D721Med (cell line): ENCODE data around the gene ZNF598.
A peak's percentile ranks its signal among the peaks of the same experiment; 100 is the strongest.
"Not testable (repeated sequence)": the region's sequence is repeated elsewhere in the genome, so short reads cannot be mapped to it uniquely, and the experiment has no call there.

ENCODE experiments used
- DNase-seq: peaks from one replicate; pipeline ENCODE4 v3.0.0; 2011; ENCODE audit warnings: low spot score; ENCODE audit not compliant: insufficient read length
- FAIRE-seq: peaks from 2 replicates; lab custom pipeline; 2011; peaks lifted over from hg19 to GRCh38; lab: Jason Lieb, UNC
- TF ChIP-seq, protein P1 (sequence below): IDR thresholded peaks from 2 replicates; pipeline ENCODE4 v1.5.1; 2012; ENCODE audit warnings: mild to moderate bottlenecking, control low read depth; ENCODE audit not compliant: insufficient read depth; ENCODE audit errors: missing control alignments

Gene ZNF598

DNA sequence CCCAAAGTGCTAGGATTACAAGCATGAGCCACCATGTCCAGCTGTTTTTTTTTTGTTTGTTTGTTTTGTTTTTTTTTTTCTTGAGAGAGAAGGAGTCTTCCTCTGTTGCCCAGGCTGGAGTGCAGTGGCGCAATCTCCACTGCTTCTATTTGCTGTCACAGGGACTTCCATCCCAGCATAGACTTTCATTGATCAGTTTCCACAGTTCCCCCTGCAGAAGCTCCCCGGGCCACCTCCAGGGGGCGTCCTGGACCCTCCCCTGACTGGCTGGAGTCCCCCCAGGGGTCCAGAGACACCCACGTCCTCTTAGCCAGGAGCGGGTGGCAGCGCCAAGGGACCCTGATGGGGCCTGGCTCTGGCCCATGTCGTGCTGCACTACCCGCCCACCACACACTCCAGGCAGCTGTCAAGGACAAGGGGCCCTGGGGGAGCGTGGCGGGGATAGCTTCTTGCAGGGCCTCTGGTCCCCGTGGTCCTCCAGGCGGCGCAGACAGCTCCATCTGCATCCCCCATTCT lies 6.8 kb upstream of the ZNF598 start:
- TF ChIP-seq, protein P1, sequence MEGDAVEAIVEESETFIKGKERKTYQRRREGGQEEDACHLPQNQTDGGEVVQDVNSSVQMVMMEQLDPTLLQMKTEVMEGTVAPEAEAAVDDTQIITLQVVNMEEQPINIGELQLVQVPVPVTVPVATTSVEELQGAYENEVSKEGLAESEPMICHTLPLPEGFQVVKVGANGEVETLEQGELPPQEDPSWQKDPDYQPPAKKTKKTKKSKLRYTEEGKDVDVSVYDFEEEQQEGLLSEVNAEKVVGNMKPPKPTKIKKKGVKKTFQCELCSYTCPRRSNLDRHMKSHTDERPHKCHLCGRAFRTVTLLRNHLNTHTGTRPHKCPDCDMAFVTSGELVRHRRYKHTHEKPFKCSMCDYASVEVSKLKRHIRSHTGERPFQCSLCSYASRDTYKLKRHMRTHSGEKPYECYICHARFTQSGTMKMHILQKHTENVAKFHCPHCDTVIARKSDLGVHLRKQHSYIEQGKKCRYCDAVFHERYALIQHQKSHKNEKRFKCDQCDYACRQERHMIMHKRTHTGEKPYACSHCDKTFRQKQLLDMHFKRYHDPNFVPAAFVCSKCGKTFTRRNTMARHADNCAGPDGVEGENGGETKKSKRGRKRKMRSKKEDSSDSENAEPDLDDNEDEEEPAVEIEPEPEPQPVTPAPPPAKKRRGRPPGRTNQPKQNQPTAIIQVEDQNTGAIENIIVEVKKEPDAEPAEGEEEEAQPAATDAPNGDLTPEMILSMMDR, result peak; percentile 23

DNA sequence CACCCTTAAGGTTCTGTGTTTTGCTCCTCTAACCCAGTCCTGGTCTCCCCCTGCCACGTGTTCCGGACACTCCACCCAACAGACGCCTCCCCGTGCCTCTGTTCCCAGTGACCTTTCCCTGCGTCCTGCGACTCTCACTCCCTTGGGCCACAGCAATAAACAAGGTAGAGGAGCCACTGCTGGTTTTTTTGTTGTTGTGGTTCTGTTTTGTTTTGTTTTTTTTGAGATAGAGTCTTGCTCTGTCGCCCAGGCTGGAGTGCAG lies 6.3 kb upstream of the ZNF598 start:
- FAIRE-seq, result no peak
- TF ChIP-seq, protein P1, result no peak
- no peak for DNase-seq

More for the DNA sequence above, 6.8 kb upstream of the ZNF598 start:
- FAIRE-seq, result no peak
- DNase-seq, result no peak

DNA sequence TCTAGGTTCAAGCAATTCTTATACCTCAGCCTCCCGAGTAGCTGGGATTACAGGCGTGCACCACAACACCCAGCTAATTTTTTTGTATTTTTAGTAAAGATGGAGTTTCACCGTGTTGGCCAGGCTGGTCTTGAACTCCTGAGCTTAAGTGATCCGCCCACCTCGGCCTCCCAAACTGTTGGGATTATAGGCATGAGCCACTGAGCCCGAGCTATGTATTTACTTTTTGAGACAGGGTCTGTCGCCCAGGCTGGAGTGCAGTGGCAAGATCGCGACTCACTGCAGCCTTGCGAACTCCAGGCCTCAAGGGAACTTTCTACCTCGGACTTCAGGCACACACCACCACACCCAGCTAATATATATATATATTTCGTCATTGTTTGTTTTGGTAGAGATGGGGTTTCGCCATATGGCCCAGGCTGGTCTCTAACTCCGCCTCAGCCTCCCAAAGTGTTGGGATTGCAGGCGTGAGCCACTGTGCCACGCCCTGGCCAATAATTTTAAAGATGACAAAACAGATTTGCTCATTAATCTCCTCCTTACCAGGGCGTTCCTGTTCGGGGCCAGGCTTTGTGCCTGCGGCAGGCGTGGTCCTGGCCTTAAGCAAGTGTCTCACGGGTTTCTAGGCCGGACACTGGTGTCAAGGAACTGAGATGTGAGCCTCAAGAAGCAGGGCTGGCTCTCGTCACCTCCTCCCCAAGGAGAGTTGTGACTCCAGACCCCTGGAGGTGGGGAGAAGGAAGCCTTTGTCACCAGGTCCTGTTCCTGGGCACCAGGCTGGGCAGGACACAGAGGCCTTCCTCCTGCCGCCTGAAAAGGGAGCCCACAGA lies 5.7 kb upstream of the ZNF598 start:
- DNase-seq (no peak), FAIRE-seq (no peak)
- TF ChIP-seq, protein P1, result no peak

DNA sequence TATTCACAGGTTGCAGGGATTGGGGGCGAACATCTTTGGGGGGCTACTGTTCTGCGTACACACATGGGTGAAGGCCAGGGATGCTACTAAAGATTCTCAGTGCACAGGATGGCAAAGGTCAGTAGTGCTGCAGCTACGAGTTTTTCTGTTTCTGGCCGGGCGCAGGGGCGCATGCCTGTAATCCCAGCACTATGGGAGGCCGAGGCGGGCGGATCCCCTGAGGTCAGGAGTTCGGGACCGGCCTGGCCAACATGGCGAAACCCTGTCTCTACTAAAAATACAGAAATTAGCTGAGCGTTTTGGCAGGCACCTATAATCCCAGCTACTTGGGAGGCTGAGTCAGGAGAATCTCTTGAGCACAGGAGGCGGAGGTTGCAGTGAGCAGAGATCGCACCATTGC lies 3.9 kb upstream of the ZNF598 start:
- TF ChIP-seq, protein P1, result no peak
- FAIRE-seq (no peak), DNase-seq (no peak)

DNA sequence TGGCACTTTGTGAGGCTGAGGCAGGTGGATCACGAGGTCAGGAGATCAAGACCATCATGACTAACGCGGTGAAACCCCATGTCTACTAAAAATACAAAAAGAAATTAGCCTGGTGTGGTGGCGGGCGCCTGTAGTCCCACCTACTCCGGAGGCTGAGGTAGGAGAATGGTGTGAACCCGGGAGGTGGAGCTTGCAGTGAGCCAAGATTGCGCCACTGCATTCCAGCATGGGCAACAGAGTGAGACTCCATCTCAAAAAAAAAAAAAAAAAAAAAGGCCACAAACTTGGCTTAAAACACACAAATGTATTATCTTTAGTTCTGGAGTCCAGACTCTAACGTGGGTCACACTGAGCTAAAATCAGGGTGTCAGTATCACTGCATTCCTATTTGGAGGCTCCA lies 2.1 kb upstream of the ZNF598 start:
- not testable (repeated sequence) for DNase-seq, FAIRE-seq

DNA sequence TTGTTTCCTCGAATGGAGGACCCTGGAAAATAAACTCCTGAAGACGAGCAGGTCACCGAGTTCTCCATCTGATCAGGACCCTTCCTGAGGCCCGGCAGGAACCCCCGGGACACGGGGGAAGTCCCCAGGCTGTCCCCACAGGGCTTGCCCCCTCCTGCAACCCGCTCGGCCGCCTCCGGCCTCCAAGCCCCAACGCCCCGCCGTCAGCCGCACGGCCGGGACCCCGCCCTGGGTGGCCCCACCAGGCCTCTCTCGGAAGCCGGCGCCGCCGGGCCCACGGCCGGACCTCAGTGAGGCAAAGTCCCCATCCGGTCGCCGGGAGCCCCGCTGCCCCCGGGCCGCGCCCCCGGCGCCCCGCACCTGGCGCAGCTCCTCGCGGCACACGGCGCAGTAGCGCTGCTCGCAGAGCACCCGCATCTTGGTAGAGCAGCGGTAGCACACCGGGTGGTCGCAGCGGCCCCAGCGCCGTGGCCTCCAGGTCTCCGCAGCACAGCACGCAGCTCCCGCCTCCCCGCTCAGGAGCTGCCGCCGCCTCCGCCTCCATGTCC lies 383 bp downstream of the ZNF598 start:
- TF ChIP-seq, protein P1, result no peak
- FAIRE-seq, result no peak
- DNase-seq, result no peak

DNA sequence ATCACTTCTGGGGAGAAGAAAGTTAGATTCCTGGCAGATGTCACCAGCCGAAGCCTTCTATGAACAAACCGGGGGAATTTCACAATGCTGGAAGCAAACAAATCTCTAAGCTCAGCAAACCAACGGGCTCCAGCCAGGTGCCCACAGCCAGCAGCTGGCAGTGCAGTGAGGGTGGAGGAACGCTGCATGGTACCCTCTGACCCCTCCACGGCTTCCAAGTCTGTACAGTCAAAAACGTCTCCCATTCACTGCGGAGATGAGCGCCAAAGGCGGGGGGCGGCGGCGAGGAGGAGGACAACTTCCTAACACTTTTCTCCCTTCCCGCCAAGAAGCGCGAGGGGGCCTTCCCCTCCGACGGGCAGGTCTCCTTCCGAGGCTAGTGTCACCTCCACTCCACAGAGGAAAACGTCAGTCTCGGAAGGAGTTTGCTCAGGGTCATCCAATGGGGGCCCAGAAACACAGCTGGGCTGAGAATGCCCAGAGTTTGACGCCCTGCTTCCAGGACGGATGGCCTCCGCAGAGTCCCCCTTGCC lies 924 bp downstream of the ZNF598 start:
- TF ChIP-seq, protein P1, result no peak
- FAIRE-seq (no peak), DNase-seq (no peak)
